NCI-H345 treated with DMSO at 0.1 percent for 48 hours (cell line): ENCODE results near the gene PPIL1.

Experiments used
- DNase-seq: peaks from one replicate; lab custom pipeline; 2025; ENCODE audit not compliant: unreplicated experiment; lab: John Stamatoyannopoulos, UW

Gene PPIL1

DNA sequence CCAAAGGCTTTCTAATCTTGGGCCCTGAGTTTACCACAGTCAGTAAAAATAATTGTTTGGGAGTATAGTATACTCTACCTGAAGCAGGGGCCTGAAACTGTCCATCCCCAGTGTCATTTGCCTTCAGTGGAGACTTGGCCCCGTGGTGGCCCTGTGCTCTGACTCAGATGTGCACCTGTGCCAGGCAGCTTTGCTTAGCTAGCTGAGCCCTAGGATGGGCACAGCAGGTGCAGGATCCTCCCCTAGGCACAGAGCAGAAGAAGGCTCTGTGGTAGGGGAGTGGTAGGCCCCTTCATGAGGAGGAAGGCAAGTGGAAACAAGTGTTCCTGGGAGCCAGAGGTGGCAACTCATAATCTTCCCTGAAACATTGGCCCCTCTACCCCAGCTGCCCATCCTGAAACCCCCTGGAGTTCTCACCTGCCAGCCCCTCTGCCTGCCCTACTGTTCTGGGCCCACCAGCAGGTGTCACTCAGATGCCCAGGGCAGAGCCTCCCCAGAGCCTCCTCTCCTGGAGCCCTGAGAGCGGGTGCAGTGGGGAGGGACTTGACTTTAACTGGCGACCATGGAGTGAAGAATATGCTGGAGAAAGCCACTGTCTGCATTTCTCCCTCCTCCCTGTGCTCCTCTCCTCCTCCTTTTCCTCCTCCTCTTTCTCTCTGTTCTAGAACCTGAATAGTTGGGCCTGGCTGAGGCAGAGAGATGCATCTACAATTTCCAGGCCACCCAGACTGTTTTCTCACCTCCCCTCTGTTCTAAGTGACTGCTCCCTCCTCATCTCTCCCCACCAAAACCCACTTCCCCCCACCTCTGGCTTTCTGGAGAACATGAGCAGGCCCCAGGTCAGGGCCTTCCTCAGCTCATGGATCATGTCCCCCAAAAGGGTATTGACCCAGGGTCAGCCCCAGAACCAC is 38.2 kb downstream of the PPIL1 start:
- peak; percentile 24 for DNase-seq

GRCh38 chr6:36834576-36835341 is 39.8 kb downstream of the PPIL1 start:
- DNase-seq: no peak

- no peak for DNase-seq
Observed at GRCh38 chr6:36833182-36833789, 41.3 kb downstream of the PPIL1 start.

DNA sequence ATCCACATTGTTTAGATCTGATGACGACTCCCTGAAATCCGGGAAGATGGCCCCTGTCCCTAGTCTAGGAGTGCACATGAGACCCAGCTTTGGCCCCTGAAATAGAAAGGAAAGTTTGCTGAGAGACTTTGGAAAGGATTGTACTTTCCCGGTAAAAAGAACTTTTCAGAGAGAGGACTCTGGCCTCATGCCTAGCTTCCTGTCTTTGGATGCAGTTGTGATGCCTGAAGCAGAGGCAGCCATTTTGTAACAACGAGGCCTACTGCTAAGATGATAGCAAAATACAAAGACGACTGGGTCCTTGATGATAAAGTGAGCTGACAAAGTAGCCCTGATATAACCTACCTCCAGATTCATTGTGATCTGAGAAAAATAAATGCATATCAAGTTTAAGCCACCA is 42.3 kb downstream of the PPIL1 start:
- DNase-seq: no peak

DNA sequence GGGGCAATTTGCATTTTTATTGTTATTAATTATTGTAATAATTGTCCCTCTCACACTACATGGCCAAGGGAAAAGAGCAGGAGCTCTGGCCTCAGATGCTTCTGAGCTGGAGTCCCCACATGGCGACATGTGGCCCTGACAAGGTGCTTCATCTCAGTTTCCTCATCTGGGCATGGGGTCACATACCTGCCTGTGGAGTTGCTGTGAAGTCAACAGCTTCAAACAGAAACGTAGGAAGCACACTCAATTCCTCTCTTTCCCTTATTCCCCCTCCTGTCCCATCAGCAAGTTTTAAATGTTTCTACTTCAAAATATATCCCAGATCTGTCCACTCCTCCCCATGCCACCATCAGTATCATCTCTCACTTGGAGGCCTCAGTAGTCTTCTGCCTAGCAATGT is 44.0 kb downstream of the PPIL1 start:
- no peak for DNase-seq

DNA sequence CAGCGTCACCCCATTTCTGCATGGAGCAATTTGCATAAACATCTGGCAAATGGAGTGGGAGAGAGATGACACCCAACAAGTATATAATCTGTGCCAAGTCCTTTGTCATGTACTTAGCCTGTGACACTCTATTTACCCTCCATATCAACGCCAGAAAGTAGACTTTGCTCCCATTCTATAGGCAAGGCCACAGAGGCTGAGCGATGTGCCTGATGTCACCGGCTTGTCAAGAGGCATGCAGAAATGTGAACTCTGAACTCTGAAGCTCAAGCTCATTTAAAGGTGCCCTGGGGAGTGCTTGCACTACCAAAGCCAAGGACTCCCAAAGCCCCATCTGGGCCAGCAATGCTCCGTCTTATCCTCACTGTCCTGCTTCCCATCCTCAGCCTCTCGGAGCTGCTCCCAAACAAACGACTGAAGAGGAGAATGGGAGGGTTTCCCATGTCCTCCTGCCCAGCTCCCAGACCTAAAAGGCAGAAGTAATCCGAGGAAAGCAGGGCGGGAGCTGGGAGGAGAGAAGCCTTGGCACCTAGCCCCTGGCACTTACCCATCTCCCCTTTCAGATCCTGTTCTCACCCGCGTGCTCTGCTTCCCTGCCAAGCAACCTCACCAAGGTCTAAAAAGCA is 44.6 kb downstream of the PPIL1 start:
- DNase-seq: no peak

- DNase-seq: no peak
Observed at GRCh38 chr6:36827261-36828079, 47.1 kb downstream of the PPIL1 start.

GRCh38 chr6:36826520-36827227 is 47.9 kb downstream of the PPIL1 start:
- no peak for DNase-seq

DNA sequence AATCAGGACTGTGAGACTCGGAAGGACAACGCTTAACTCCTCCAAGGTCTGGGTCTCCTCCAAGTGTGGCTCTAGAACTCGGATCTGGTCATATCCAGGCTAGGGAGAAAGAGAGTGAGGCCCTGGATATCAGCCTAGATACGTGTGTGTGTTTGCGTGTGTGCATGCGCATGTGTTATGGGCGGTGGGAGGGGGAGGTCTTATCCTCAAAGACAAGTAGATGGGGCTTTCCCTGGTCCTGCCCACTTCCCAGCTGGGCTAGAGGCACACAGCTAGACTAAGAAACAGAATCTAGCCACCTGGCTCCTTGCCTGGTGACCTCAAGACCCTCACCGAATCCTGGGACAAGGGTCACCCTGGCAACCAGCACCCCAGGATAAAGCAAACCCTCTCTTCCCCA is 48.6 kb downstream of the PPIL1 start:
- no peak for DNase-seq

DNA sequence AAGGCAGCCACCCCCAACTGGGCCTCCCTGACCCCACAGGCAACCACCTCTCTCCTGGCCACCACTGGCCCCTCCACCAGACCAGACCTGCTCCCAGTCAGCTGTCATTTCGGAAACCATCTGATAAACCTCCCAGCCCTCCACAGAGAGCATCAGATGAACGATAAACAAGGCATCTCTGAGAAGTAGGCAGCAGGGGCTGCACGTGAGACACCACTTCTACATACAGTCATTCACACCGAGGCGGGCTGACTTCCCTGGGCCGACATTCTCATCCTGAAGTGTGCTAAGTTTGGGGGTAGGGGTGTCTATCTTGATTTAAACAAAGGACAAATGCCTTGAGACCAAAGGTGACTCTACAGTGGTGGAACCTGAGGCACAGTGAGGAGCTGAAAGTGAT is 49.2 kb downstream of the PPIL1 start:
- no peak for DNase-seq

GRCh38 chr6:36824253-36824652 is 50.4 kb downstream of the PPIL1 start:
- no peak for DNase-seq

DNA sequence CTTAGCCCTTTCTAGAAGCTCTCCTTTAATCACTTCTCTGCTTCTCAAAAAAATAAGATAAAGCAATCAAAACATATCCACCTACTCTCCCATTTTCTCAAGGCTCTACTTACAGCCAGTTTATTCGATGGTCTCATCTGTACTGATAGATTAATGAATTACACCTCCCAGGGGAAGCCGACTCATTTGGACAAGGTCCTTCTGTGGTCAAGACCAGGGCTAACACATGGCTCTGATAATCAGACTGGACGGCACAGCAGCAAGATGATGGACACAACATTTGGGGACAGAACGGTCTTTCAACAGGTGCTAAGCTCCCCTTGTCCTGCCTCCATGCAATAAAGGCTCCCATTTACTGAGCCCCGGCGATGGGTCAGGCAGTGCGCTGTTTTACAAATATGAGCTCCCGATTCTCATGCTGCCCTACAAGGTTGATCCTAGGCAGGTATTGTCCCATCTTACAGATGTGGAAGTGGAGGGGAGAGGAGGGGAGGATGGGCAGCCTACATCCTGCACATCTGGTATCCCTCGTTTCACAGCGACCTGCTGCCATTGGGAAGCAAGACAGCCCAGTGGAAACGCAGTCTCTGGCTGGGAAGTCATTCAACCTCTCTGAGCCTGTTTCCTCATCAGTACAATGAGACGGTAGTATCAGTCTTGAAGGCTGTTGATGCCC is 51.0 kb downstream of the PPIL1 start:
- DNase-seq: no peak

GRCh38 chr6:36822506-36823269 is 51.9 kb downstream of the PPIL1 start:
- no peak for DNase-seq

DNA sequence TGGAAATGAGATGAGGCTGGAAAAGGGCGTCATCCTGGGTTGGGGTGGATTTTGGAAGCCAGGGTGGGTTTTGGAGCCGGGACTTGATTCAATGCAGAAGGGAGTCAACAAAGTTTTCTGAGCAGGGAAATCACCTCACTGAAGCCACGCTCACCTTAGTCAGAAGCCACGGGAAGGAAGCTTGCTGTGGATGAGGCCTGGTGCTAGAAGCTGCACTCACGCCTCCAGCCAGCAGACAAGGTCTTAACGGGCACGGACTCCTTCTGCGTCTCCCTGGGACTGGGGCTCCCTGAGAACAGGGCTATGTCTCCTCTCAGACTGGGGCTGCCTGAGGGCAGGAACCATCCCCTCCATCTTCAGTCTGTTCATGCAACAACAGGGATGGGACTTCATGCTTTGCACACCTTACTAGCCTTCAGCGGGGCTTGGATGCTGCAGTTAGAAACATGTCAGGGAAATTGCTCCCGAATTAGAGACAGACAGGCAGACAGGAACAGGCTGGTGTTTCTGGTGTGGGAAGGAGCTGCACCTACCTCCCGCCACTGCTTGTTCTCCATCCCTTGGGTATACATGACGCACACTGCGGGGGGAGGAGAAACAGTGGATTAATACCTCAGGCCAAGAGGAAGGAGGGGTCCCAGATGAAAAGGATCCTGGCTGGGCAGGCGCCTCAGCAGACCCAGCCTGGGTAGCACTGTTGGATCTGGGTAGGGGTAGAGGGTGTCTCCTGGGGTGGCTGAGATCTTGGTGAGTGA is 52.8 kb downstream of the PPIL1 start:
- DNase-seq: no peak

DNA sequence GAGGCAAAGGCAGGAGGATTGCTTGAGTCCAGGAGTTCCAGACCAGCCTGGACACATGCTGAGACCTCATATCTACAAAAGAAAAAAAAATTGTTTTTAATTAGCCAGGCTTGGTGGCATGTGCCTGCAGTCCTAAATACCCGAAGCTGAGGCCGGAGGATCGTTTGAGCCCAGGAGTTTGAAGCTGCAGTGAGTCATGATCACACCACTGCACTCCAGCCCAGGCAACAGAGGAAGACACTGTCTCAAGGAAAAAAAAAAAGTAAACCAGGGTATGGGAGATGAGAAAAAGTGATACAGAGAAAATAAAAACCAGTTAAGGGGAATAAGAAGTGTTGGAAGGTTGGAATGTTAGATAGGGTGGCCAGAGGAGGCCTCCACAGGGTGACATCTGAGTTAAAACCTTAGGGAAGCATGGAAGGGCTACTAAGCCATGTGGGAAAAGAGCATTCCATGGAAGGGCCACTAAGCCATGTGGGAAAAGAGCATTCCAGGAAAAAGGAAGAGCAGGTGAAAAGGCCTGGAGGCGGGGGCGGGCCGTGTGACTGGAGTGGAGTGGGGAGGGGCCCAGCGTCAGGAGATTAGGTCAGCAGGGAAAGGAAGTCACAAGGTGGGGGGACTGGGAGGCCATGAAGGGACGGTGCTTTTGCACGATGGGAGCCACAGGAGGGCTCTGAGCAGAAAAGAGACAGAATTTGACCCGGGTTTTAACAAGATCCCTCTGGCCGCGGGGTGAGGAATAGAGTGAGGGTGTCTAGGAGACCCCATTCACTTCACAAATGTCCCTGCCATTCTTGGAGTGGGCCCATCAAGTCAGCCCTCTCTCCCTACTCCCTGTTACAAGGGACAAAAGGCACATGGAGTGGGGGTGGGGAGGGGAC is 53.7 kb downstream of the PPIL1 start:
- DNase-seq: no peak

DNA sequence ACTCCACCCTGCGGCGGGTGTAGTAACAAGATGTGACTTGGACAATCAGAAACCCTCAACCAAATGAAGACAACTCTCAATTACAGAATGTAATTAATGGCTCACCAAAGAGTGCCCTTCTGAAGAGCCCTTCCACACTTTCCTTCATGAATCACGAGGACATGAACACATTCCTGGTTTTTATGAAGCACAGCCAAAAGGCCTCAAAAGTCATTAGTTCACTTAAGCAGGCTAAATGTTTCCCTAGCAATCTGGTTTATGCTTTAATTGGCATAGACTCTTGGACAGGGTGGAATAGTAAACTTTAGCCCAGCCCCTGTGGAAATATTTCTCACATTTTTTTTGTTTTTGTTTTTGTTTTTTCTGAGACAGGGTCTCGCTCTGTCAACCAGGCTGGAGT is 55.8 kb downstream of the PPIL1 start:
- DNase-seq: no peak

DNA sequence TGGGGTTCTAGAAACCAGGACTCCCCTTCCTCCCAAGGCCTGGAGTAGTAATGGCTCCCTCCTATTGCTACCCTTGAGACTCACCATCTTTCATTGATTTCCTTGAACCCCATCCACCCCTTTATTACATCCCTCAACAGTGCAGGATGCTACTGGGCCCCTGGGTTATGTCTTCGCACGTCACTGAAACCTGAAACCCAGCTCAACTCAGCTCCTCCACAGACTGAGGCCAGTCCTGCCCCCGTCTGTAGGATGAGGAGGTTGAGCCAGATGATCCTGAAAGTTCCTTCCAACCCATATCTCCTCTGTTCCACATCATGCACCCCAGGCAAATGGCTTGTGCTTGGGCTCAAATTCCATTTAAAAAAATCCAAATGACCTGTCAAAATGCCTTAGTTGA is 56.8 kb downstream of the PPIL1 start:
- no peak for DNase-seq
